Mammary epithelial cell (primary cell): ENCODE measurements around the gene GRIP1.

Experiments
- CTCF ChIP-seq, 2 donors: IDR thresholded peaks in 1 of 2; conservative IDR thresholded peaks in 1 of 2; 2 replicates each; pipeline ENCODE4 v1.5.1; 2011 to 2012; ENCODE audit warnings: inconsistent platforms in 2 of 2, low read length in 2 of 2, mild to moderate bottlenecking in 2 of 2, control low read depth in 1 of 2, low read depth in 1 of 2; ENCODE audit not compliant: insufficient read depth in 1 of 2; ENCODE audit errors: extremely low read depth in 1 of 2
- EZH2 ChIP-seq: IDR thresholded peaks from 2 replicates; pipeline ENCODE4 v1.6.1; 2012; ENCODE audit warnings: low read length, inconsistent platforms, borderline replicate concordance

- no peak for TF ChIP-seq EZH2
- TF ChIP-seq CTCF (conservative IDR thresholded peaks at IDR 0.05 in 1 of 2, IDR thresholded peaks at IDR 0.05 in 1 of 2; ENCODE audit: extremely low read depth in 1 of 2, insufficient read depth in 1 of 2, low read depth in 1 of 2, low read length in 2 of 2) = no peak
These were observed 45.2 kb downstream of the GRIP1 start for GRCh38 chr12:66633676-66634075.
